GM21528 (cell line): ENCODE data around the gene LY6G5C.
A peak's percentile ranks its signal among the peaks of the same experiment; 100 is the strongest.

Experiments
- ATAC-seq: cut with Tn5 transposase; IDR thresholded peaks from one replicate; pipeline ENCODE4 v1.9.1; 2021; ENCODE audit warnings: mild to moderate bottlenecking, moderate library complexity; ENCODE audit not compliant: unreplicated experiment, low FRiP score

The LY6G5C gene, protein sequence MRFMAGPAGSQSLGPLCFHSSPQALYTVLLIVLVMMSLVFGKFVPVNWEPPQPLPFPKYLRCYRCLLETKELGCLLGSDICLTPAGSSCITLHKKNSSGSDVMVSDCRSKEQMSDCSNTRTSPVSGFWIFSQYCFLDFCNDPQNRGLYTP

DNA sequence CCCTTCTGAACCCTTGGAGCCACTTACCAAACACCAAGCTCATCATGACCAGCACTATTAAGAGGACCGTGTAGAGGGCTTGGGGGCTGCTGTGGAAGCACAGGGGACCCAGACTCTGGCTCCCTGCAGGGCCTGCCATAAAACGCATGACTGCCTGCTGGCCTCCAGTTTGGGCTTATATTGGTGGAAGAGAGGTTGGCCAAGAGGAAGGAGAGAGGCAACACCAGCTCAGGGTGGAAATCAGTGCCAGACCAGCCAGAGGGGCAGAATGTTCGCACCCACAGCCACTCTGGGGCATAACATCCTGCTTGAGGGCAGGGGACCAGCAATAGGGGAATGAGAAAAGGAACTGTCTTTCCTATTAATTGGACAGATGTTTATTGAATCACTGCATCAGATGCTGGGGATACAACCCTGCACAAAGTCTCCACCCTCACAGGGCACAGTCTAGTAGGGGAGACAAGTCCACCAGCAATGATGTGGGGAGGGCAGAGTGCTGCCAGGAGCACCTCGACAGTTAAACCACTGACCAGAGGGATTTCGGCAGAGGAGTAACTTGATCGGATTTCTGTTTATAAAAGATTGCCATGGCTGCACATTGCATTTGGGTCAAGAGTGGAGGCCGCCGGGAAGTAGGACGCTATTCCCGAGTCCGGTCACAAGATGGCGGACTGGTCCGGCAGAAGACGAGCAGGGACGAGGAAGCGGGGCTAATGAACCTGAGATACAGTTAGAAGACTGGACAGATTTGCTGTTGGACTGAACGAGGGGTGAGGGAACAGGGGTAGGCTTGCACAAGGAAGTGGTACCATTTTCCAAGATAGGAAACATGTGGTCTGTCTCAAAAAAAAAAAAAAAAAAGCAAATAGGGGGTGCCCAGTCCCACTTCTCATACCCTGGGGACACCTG, at the start of gene LY6G5C:
TSS of gene LY6G5C (minus strand) at position 842 of the 909 bp plus-strand sequence. CDS start at position 148, 694 bp downstream.
- ATAC-seq: no peak

DNA sequence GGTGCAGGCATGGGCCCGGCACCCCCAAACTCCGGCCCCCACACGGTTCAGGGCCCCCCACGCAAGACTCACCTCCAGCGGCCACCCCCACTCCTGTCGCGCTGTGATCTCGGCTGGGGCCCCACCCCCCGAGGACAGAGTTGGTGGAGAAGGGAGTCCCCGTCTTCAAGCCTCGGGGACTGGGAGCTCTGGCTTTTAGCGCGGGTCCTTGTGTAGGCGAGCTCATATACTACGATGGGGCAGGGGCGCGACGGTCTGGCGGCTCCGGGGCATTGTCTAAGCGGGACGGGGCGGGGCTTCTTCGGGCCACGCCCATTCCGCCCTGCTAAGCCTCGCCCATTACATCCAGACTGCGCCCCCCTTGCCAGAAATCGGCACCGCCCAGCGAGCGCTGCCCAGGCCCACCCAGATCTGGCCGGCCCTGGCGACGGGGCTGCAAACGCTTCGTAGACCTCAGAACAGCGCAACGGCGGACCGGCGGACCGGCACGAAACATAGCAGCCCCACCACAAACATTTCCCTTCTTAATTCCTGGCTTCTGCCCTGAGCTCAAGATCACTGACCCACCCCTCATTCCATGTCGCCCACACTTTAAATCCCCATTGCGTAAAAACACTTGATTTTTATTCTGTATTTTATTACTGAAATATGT, 49.2 kb upstream of the LY6G5C start:
- ATAC-seq: no peak

DNA sequence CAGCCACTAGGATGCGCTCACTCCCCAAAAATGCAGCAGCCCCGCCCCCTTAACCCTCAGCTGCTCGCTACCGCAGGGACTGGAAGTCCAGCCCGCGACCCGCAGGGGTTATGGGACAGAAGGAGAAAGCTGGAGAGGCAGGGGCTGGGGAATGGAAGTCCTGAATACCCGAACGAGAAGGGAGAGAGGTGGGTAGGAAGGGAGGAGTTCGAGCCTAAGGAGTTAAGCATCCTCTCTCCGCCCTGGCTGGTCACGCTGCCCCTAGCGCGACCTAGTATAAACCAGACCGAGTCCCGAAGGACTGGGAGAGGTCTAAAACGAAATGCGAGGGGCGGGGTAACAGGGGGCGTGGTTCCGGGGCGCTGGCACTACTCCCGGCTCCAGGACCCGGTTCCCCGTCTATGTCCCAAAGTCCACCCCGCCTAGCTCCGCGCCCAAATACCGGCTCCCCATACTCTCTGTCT, 48.7 kb upstream of the LY6G5C start:
- no peak for ATAC-seq

DNA sequence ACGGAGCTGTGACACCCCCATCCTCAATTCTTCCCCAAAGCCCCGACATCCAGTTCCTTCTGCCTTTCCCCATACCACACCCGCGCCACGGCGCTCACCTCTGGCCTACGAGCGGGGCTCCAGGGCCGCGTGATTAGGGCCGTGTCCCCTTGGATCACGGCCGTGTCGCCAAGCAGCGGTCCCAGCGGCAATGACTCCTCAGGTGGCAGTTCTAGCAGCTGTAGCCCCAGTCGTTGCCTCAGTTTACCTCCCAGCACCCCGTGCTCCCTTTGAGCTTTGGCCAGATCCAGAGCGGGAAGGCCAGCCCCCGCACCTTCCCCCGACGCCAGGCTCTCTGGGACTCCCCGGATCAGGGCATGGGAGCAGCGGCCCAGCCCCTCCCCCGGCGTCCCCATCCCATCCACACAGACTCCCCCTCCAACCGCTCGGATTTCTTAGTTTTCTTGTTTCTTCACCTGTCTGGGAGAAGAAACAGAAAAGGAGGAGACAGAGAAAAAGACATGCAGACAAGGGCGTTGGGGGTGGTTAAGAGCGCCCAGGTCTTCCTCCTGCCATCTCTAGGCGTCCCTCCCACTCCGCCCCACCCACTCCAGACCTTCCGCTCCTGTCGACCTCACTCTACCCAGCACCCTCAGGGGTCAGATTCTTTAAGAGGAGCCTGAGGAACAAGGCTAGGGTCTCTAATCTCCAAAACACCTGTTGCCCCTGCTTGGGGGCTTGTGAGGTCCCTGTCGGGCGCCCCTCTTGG, 48.1 kb upstream of the LY6G5C start, which contains the start of gene DDAH2:
TSS of gene DDAH2 (minus strand) at position 533 of the 748 bp plus-strand sequence. CDS start at position 395, 138 bp downstream.
- ATAC-seq: no peak

DNA sequence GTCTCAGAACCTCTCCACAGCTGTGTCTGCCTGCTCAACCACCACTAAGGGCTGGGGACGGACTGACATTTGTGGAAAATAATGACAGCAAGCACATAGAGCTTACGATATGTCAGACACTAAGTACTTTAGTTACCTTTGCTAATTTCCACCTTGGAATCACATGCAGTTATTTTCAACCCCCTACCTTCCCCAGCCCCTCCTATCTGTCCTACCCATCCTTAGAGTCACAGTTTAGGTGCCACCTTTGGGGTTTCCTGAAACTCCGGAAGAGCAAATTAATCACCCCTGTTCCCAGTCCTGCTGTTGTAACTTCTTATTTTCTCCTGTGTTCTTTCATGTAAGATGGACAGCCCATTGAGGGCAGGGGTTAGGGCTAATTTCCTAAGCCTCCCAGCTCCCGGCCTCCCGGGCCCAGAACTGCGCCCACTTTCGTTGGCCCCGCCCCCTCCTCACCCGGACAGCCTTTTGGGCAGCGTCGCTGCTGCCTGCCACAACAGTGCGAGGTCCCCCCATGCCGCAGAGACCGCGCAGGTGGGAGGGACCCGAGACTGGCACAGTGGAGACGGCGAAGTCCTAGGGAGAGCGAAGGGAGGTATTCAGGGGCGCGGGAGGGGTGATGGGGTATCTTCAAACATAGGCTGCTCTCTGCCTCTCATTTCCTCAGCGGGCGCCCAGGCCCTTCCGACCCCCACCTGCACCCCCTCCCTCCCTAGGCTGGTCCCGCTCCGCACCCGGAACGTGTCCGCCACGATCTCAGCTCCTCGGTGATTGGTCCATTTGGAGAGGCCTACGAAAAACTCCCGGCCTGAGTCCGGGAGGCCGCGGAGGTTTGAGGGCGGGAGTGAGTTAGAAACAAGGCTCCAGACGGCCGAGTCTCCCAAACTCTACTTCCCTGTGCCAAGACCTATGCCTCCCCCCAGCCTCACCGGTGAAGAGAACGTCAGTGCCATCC, 47.1 kb upstream of the LY6G5C start:
- ATAC-seq: peak; percentile 9

DNA sequence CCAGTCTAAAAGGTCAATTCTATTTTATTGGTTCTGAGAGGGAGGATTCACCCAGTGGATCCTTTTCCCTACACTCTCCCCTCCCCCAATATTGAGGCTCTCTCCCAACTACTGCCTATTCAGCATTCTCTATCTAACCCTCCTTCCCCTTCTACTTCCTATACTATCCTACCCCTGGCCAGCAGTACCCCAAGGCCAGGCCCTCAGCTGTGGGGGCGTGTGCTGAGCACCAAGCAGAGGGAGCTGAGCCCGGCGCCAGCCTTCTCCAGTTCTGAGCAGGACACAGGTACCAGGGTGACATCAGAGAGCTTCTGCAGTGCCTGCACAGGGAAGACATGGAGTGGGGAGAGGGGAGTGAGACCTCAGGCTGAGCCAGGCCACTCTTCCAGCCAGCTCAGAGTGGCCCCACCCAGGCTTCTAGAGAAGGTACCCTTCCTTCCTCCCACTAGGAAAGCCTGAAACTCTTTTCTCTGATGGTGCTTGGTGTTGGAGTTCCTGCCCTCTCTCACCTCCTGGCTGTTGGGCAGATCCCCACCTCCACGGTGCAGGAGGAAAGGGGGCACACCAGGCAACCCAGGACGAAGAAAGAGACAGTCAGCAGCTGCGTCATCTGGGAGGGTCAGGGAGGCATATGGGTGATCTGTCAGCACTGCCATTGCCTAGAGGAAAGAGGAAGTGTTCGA, 46.3 kb upstream of the LY6G5C start:
- ATAC-seq: peak; percentile 60

DNA sequence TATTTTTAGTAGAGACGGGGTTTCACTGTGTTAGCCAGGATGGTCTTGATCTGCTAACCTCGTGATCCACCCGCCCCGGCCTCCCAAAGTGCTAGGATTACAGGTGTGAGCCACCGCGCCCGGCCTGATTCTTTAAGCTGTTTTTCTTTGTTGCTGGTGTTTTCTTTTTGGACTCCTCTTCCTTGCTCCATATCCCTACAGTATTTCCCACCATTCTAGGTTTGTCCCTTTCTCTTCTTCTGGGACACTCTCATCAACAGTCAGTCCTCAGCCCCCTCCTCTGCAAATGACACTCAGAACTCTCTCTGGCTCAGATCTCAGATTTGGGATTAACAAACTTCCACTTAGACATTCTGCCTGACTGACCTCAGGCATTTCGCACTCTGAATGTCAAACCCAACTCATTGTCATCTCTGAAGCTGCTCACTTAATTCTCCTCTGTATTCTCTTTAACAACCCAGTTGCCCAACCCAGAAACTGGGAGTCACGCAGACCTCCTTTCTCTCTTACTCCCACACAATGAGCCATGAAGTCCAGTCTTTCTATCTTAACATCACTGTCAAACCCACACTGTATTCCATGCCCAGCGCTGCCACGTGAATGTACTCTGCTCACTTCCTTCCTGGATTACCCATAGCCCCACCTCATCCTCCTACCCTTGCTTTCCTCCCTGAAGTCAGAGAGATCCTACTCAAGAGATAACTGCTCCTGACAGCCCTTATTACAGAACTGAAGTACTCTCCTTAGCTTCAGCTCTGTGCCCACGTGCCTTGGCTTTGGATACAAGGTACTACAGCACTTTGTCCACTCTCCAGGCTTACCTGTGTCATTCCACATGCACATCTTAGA, 44.9 kb upstream of the LY6G5C start:
- ATAC-seq: no peak

DNA sequence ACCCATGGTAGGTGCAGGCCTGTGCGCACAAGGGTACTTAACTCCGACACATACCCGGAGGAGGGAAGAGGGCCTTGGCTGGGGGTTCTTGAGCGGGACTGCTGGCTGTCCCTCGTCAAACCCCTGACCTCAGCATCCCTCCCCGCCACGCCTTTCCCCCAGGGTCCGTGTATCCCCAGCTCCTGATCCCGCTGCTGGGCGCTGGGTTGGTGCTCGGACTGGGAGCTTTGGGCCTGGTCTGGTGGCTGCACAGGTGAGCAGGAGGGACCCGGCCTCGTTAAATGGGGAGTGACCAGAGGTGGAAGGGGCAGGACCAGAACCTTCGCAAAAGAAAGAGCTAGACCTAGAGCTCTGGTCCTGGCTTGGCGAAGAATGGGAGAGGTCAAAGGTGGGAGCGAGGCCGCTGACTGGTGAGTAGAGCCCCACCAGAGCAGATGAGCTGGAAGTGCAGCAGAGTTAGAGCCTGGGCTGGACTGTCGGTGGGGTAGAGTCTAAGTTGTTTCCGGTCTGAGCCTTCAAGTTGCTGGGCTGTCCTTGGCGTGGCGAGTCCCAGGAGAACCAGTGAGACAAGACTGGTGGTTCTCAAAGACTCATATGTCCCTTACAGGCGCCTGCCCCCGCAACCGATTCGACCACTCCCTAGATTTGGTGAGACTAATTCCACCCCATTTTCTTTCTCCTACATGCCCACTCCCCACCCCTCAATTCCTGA, 43.3 kb upstream of the LY6G5C start:
- ATAC-seq: no peak

DNA sequence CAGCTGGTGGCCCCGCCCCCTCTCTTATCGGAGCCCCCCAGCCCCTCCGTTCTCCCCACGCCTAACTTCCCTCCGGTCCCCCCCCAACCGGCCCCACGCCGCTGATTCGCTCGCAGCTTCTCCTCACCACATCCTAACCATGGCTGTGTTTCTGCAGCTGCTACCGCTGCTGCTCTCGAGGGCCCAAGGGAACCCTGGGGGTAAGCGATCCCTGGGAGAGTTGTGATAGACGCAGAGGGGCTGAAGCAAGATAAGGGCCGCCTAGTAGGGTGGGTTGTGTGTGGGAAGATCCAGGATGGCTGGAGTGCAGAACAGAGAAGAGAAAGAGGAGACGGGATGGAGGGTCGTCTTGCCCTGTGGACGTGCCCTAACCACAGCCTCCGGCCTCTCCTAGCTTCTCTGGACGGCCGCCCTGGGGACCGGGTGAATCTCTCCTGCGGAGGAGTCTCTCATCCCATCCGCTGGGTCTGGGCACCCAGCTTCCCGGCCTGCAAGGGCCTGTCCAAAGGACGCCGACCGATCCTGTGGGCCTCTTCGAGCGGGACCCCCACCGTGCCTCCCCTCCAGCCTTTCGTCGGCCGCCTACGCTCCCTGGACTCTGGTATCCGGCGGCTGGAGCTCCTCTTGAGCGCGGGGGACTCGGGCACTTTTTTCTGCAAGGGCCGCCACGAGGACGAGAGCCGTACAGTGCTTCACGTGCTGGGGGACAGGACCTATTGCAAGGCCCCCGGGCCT, 42.5 kb upstream of the LY6G5C start, which contains the start of gene MPIG6B:
TSS of gene MPIG6B (plus strand) at position 129 of the 735 bp plus-strand sequence. CDS start at position 140, 11 bp downstream.
- no peak for ATAC-seq

DNA sequence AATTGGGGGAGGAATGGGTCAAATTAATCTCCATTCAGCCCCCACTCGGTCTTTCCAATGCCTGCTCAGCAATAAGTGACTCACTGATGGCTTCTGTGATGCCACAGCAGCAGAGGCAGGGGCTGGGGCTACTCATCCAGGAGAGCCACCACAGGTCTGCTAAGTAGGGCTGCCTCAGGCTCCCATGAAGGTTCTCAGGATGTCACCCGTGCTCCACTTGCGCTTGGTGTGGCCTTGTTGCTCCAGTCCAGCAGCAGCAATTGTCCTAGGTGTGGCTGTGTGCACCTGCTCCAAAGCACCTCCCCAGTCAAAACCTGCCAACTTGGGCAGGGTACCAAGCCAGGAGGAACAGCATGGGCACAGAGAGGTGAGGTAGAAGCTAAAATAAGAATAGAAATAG, 41.3 kb upstream of the LY6G5C start:
- ATAC-seq: no peak

DNA sequence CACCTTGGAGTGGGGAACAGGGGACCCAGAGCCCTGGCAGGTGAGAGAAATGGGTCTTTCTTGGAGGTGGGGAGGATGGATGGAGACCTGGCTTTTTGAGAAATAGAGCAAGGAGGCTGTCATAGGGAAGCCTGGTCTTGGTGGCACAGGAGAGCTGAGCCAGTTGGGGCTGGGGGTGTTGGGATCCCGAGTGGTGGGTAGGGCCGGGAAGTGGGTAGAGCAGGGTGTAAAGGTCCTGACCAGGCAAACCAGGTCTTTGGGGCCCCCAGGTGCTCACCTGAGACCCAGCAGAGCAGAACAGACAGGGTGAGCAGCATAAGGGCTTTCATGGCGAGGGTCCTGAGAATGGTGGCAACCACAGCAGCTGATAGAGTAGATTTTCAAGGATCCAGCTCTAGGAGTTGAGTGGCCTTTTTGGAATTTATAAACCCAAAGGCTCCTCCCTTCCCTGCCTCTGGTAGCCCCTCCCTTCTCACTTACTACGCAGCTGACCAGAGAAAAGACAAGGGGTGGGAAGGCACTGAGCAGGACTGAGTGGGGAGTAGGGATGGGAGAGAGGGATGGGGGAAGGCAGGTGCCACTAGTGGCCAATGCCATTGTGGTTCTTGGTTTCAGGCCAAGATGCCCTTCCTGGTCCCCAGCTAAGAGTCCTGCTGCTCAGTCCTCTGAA, 40.6 kb upstream of the LY6G5C start, which contains the start of gene LY6G6C:
TSS of gene LY6G6C (minus strand) at position 396 of the 670 bp plus-strand sequence. CDS start at position 329, 67 bp downstream.
- no peak for ATAC-seq

DNA sequence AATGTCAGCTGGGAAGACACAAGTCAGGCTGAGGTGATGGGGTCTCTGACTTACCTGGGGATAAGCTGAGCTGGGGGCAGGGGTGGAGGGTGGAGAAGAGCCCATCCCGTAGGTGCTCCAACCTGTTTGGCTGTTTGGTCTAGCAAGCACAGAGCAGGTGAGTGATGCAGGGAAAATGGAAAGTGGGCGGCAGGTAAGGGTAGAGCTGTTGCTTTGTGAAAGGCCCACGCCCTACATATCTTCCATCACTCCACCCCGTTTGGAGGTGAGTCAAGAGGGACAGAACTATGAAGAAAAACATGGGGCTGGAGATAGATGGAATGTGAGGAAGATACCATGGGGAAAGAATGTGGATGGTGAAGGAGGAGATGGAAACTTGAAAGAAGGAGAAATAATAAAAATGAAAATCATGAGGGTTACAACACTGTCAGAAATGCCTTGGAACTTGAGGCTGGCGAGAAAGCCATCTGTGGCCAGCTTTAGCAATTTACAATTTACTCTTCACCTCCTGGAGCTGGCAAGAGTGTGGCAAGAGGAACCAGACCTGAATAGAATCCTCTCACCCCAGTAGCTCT, 39.4 kb upstream of the LY6G5C start:
- no peak for ATAC-seq

DNA sequence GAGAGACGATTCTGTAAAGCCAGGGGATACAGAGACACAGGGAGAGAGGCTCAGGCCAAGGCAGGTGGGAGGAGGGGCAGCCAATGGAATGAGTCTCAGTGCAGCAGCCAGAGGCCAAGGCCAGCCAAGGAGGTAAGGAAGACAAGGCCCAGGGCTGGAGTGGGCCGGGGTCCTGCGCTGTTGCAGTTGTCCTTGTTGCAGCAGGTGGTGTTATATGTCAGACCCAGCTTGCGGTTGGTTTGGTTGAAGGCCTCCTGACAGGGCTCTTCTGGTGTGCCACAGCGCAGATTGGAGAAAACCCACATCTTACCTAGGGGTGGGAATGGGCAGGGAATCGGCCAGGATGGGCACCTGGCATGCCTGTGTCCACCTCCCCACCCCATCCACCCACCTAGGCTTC, 38.1 kb upstream of the LY6G5C start:
- no peak for ATAC-seq

DNA sequence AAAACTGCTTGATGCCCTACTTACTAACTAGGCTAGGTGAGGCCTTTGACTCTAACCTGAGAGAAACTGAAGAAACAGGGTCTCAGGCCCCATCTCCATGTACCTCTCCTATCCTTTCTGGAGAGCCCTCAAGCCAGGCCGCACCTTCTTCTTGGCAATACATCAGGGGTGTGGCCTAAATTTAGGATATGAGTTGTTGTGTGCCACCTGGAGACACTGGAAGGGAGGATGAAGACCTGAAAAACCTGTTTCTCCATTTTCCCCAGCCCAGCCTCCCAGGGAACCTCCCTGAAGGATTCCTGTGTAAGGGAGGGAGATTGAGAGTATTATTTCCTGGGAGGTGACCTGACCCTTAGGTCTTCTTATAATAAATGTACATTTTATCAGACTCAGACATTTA, 37.4 kb upstream of the LY6G5C start:
- ATAC-seq: no peak

DNA sequence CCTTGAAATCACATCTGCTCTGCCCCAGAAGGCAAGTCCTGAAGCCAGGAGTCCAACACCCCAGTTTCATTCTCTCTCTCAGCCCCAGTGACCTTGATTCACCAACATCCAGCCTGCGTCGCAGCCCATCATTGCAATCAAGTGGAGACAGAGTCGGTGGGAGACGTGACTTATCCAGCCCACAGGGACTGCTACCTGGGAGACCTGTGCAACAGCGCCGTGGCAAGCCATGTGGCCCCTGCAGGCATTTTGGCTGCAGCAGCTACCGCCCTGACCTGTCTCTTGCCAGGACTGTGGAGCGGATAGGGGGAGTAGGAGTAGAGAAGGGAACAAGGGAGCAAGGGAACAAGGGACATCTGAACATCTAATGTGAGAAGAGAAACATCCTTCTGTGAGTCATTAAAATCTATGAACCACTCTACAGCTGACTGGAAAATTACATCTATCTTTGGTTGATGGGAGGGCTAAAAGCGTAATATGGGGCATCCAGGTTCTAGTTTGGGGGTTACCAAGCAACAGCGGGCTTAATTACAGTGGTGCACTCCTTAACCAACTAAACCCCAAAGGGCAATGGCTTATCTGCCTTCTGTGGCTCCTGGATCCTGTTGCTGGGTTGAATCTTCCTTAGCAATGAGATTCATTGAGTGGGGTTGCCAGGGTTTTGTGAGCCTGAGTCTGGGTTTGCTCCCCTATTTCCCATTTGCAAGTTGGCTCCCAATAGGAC, 36.8 kb upstream of the LY6G5C start:
- ATAC-seq: no peak
